ENCODE data around the gene WASHC2A. TPM values are rescaled to one million over a fixed set of nuclear protein-coding genes. Genes with fewer than 3 reads are reported as not detected.
"Not testable (repeated sequence)": the region's sequence is repeated elsewhere in the genome, so short reads cannot be mapped to it uniquely, and the experiment has no call there.

WASHC2A gene
- total RNA-seq, 1 experiment from 2014 or later, result 67.0 TPM

- H3K27ac ChIP-seq (ENCODE audit: low read length); H3K4me1 ChIP-seq (ENCODE audit: control insufficient read depth, insufficient read depth, low read length); in situ Hi-C loops (cut with HindIII; ENCODE audit: low pct_unique_long_range_greater_than_20kb, low sequenced_read_pairs); ATAC-seq; intact Hi-C loops (cut with micrococcal nuclease; ENCODE audit: unreplicated experiment); BruUV-seq (replicated peaks); DNase-seq (ENCODE audit: low read depth, low spot score); CTCF ChIA-PET; H3K27me3 ChIP-seq (ENCODE audit: control insufficient read depth, insufficient read depth, low read length); H3K4me3 ChIP-seq (ENCODE audit: low read depth in 2 of 2, low read length in 2 of 2); H3K36me3 ChIP-seq (ENCODE audit: control insufficient read depth, insufficient read depth, low read length); POLR2A ChIA-PET; H3K9me3 ChIP-seq (ENCODE audit: control insufficient read depth, insufficient read depth, low read depth, low read length): not testable (repeated sequence)
Measured at GRCh38 chr10:50055494-50056292, 12.1 kb upstream of the WASHC2A start.

GRCh38 chr10:50056654-50057053 is 11.1 kb upstream of the WASHC2A start:
- DNase-seq (ENCODE audit: low read depth, low spot score); BruUV-seq (replicated peaks): not testable (repeated sequence)

DNA sequence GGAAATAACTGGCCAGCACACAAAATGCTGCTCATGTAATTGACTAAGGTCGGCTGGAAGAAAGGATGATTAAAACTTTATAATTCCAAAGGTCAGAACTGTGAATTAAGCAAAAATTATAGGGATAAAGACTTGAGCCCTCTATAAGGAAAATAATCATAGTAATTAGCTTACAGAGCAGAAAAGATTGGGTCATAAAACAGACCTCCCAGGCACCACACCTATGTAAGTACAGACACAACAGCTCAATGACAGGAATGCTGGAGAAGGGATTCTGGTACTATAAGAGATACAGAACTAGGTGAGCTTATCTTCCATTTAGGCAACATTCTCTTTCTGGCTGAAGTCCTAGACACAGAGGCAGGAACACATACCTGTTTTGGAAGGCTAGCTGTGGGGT is 9.0 kb upstream of the WASHC2A start:
- ATAC-seq; H3K27ac ChIP-seq (ENCODE audit: low read length); H3K4me3 ChIP-seq (ENCODE audit: low read depth in 2 of 2, low read length in 2 of 2); H3K27me3 ChIP-seq (ENCODE audit: control insufficient read depth, insufficient read depth, low read length); POLR2A ChIA-PET; H3K36me3 ChIP-seq (ENCODE audit: control insufficient read depth, insufficient read depth, low read length); CTCF ChIA-PET; H3K4me1 ChIP-seq (ENCODE audit: control insufficient read depth, insufficient read depth, low read length); DNase-seq (ENCODE audit: low read depth, low spot score); BruUV-seq (replicated peaks); H3K9me3 ChIP-seq (ENCODE audit: control insufficient read depth, insufficient read depth, low read depth, low read length); in situ Hi-C loops (cut with HindIII; ENCODE audit: low pct_unique_long_range_greater_than_20kb, low sequenced_read_pairs); intact Hi-C loops (cut with micrococcal nuclease; ENCODE audit: unreplicated experiment): not testable (repeated sequence)

More at GRCh38 chr10:50056654-50057053, 11.1 kb upstream of the WASHC2A start:
- in situ Hi-C loops (cut with HindIII; ENCODE audit: low pct_unique_long_range_greater_than_20kb, low sequenced_read_pairs); H3K27me3 ChIP-seq (ENCODE audit: control insufficient read depth, insufficient read depth, low read length); H3K4me1 ChIP-seq (ENCODE audit: control insufficient read depth, insufficient read depth, low read length); H3K36me3 ChIP-seq (ENCODE audit: control insufficient read depth, insufficient read depth, low read length); intact Hi-C loops (cut with micrococcal nuclease; ENCODE audit: unreplicated experiment); H3K9me3 ChIP-seq (ENCODE audit: control insufficient read depth, insufficient read depth, low read depth, low read length); CTCF ChIA-PET; POLR2A ChIA-PET; H3K4me3 ChIP-seq (ENCODE audit: low read depth in 2 of 2, low read length in 2 of 2); ATAC-seq; H3K27ac ChIP-seq (ENCODE audit: low read length): not testable (repeated sequence)

DNA sequence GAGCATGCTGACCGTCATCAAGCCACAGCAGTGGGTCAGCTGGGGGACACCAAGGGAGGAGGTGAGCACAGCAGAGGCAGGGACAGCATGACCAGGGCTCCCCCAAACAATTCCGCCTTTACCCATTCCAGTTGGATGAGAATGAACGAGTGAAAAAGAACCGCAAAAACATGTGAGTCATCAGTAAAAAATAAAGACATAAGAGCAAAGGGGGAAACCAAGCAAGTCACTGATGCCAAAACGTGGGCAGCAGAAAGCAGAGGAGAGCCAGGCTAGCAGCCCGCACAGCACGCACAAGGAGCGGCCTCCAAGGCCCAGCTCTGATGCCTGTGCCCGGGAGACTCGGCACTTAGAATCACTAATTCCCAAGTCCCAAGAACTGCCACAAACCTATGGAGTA is 7.8 kb upstream of the WASHC2A start:
- in situ Hi-C loops (cut with HindIII; ENCODE audit: low pct_unique_long_range_greater_than_20kb, low sequenced_read_pairs); H3K27ac ChIP-seq (ENCODE audit: low read length); CTCF ChIA-PET; H3K9me3 ChIP-seq (ENCODE audit: control insufficient read depth, insufficient read depth, low read depth, low read length); H3K4me3 ChIP-seq (ENCODE audit: low read depth in 2 of 2, low read length in 2 of 2); POLR2A ChIA-PET; intact Hi-C loops (cut with micrococcal nuclease; ENCODE audit: unreplicated experiment); H3K36me3 ChIP-seq (ENCODE audit: control insufficient read depth, insufficient read depth, low read length); H3K27me3 ChIP-seq (ENCODE audit: control insufficient read depth, insufficient read depth, low read length); ATAC-seq; H3K4me1 ChIP-seq (ENCODE audit: control insufficient read depth, insufficient read depth, low read length); DNase-seq (ENCODE audit: low read depth, low spot score); BruUV-seq (replicated peaks): not testable (repeated sequence)

DNA sequence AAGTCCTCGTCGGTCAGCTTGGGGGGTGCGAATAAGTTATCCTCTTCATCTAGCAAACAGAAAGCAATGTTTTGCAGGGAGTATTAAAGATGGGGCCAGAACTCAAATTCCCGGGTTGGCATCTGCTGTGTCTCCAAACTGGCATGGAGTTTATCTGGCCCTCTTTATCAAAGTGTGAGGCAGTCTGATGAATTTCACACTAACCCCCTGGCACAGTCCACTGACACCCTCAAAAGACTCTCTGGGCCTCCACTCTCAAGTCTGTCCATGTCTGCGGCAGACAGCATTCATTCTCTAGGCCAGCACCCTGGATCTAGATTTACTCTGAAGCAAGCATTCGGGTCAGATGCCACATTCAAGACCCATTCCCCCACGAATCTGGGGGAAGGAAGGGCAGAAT is 6.2 kb upstream of the WASHC2A start:
- intact Hi-C loops (cut with micrococcal nuclease; ENCODE audit: unreplicated experiment); H3K9me3 ChIP-seq (ENCODE audit: control insufficient read depth, insufficient read depth, low read depth, low read length); BruUV-seq (replicated peaks): not testable (repeated sequence)

More for the DNA sequence above, 6.2 kb upstream of the WASHC2A start:
- H3K27ac ChIP-seq (ENCODE audit: low read length); DNase-seq (ENCODE audit: low read depth, low spot score); H3K27me3 ChIP-seq (ENCODE audit: control insufficient read depth, insufficient read depth, low read length); ATAC-seq; H3K4me3 ChIP-seq (ENCODE audit: low read depth in 2 of 2, low read length in 2 of 2); CTCF ChIA-PET; H3K4me1 ChIP-seq (ENCODE audit: control insufficient read depth, insufficient read depth, low read length); H3K36me3 ChIP-seq (ENCODE audit: control insufficient read depth, insufficient read depth, low read length); in situ Hi-C loops (cut with HindIII; ENCODE audit: low pct_unique_long_range_greater_than_20kb, low sequenced_read_pairs); POLR2A ChIA-PET: not testable (repeated sequence)
